ENCODE data around the gene RBP3.

RBP3 gene

GRCh38 chr10:47337310-47337709, 10.9 kb upstream of the RBP3 start:
- FAIRE-seq = no peak

- FAIRE-seq = no peak
Measured at GRCh38 chr10:47339186-47339735, 8.9 kb upstream of the RBP3 start.

GRCh38 chr10:47339759-47340607, 8.2 kb upstream of the RBP3 start:
- FAIRE-seq = no peak

- no peak for FAIRE-seq
Measured at GRCh38 chr10:47340608-47341170, 7.5 kb upstream of the RBP3 start.

GRCh38 chr10:47344996-47345870, 2.9 kb upstream of the RBP3 start:
- FAIRE-seq = no peak

GRCh38 chr10:47346581-47347302, 1.4 kb upstream of the RBP3 start:
- FAIRE-seq = no peak

- FAIRE-seq = no peak
Measured at GRCh38 chr10:47347303-47347675, 874 bp upstream of the RBP3 start.

GRCh38 chr10:47348661-47349470, 703 bp downstream of the RBP3 start:
- FAIRE-seq = no peak

GRCh38 chr10:47349516-47349915, 1.4 kb downstream of the RBP3 start:
- no peak for FAIRE-seq

- FAIRE-seq = no peak
Measured at GRCh38 chr10:47349941-47350371, 1.8 kb downstream of the RBP3 start.

- no peak for FAIRE-seq
Measured at GRCh38 chr10:47350671-47351640, 2.8 kb downstream of the RBP3 start.

- no peak for FAIRE-seq
Measured at GRCh38 chr10:47351899-47352815, 4.0 kb downstream of the RBP3 start.

- FAIRE-seq = no peak
Measured at GRCh38 chr10:47353351-47353750, 5.2 kb downstream of the RBP3 start.

GRCh38 chr10:47354165-47354564, 6.0 kb downstream of the RBP3 start:
- no peak for FAIRE-seq

- no peak for FAIRE-seq
Measured at GRCh38 chr10:47354900-47355299, 6.7 kb downstream of the RBP3 start.

GRCh38 chr10:47356708-47357107, 8.5 kb downstream of the RBP3 start:
- no peak for FAIRE-seq

GRCh38 chr10:47357131-47357582, 9.0 kb downstream of the RBP3 start:
- FAIRE-seq = no peak

GRCh38 chr10:47357911-47358310, 9.7 kb downstream of the RBP3 start:
- FAIRE-seq = no peak

GRCh38 chr10:47358457-47358856, 10.3 kb downstream of the RBP3 start:
- no peak for FAIRE-seq

Data from TTC549 (cell line).